ENCODE data around the gene CCDC194.

The CCDC194 gene

GRCh38 chr19:17405250-17406045 lies 11.5 kb upstream of the CCDC194 start, which contains the start of gene BST2:
TSS of gene BST2 (minus strand) at chr19:17405630. CDS start at chr19:17405575, 55 bp downstream.
- DNase-seq, result peak; percentile 38

- no peak for DNase-seq
These were observed 10.7 kb upstream of the CCDC194 start for GRCh38 chr19:17404621-17405249.

- DNase-seq, result no peak
These were observed 10.0 kb upstream of the CCDC194 start for GRCh38 chr19:17404015-17404414.

GRCh38 chr19:17402982-17403855 lies 9.2 kb upstream of the CCDC194 start:
- DNase-seq, result peak; percentile 37

GRCh38 chr19:17401628-17402027 lies 7.6 kb upstream of the CCDC194 start:
- no peak for DNase-seq

- DNase-seq, result no peak
These were observed 5.0 kb upstream of the CCDC194 start for GRCh38 chr19:17398902-17399527.

GRCh38 chr19:17394891-17395415 lies 957 bp upstream of the CCDC194 start:
- peak; percentile 76 for DNase-seq

GRCh38 chr19:17393002-17393401 lies 994 bp downstream of the CCDC194 start:
- DNase-seq, result no peak

GRCh38 chr19:17391371-17392151 lies 2.4 kb downstream of the CCDC194 start:
- no peak for DNase-seq

GRCh38 chr19:17390665-17391370 lies 3.2 kb downstream of the CCDC194 start:
- DNase-seq, result peak; percentile 96

- peak; percentile 21 for DNase-seq
These were observed 3.9 kb downstream of the CCDC194 start for GRCh38 chr19:17389957-17390664.

GRCh38 chr19:17389288-17389687 lies 4.7 kb downstream of the CCDC194 start:
- no peak for DNase-seq

- peak; percentile 70 for DNase-seq
These were observed 8.0 kb downstream of the CCDC194 start for GRCh38 chr19:17385878-17386611.

- DNase-seq, result no peak
These were observed 13.4 kb downstream of the CCDC194 start for GRCh38 chr19:17380426-17381138.

GRCh38 chr19:17379221-17379631 lies 14.8 kb downstream of the CCDC194 start:
- no peak for DNase-seq

GRCh38 chr19:17378271-17378670 lies 15.7 kb downstream of the CCDC194 start:
- DNase-seq, result no peak

GRCh38 chr19:17376935-17377600 lies 16.9 kb downstream of the CCDC194 start, which contains the start of gene PLVAP:
TSS of gene PLVAP (minus strand) at chr19:17377342. CDS start at chr19:17377288, 54 bp downstream.
- no peak for DNase-seq

GRCh38 chr19:17370026-17370587 lies 23.9 kb downstream of the CCDC194 start:
- DNase-seq, result no peak

All from activated naive CD4-positive, alpha-beta T cell treated with anti-CD3 and anti-CD28 coated beads, Interleukin-2, amount 50 U/mL, for 16 hours (primary cell).